ENCODE measurements around the gene SVIL.
"Not testable (repeated sequence)": the region's sequence is repeated elsewhere in the genome, so short reads cannot be mapped to it uniquely, and the experiment has no call there.

The SVIL gene

DNA sequence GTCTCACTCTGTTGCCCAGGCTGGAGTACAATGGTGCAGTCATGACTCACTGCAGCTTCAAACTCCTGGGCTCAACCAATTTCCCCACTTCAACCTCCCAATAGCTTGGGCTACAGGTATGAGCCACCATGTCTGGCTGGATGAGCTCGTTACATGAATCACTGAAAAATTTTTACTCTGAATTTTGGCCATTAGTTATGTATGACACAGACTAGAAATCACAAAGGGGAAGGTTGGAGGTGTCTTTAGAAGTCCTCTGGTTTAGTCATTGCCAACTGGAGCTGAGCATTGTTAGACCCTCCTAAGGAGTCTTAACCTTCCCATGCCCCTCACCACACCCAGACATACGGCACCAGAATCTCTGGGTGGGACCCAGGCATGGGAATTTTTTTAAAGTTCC, 34.7 kb downstream of the SVIL start:
- DNase-seq, result no peak

- DNase-seq, result no peak
These were observed 35.9 kb downstream of the SVIL start for GRCh38 chr10:29598851-29599311.

GRCh38 chr10:29596826-29597225, 37.9 kb downstream of the SVIL start:
- no peak for DNase-seq

- no peak for DNase-seq
These were observed 38.4 kb downstream of the SVIL start for GRCh38 chr10:29596356-29596755.

DNA sequence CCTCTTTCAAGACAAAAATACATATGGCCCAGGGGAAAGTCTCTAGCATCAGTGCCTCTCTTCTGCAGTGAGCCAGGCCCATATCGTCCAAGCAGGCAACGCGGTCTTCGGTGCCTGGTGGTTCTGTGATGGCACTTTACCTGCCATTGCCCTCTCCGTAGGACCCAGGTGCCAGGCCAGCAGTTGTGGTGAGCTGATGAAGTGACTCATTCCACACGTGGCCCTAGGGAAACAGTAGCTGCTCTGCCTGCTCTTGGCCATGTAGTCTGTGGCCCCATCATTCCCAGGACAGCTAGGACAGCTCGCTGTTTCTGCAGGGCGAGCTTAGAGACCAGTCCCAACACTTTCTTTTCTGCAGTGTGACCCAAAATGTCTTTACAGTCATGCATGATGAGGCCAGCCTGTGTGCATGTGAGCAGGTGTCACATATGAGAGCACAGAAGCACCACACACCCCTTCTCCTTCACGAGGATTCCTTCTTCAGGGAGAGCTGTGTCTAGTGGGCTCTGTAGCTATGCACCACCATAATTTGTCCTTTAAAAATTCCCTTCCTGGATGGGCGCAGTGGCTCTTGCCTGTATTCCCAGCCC, 39.0 kb downstream of the SVIL start:
- DNase-seq, result no peak

- DNase-seq, result no peak
These were observed 39.6 kb downstream of the SVIL start for GRCh38 chr10:29595146-29595545.

DNA sequence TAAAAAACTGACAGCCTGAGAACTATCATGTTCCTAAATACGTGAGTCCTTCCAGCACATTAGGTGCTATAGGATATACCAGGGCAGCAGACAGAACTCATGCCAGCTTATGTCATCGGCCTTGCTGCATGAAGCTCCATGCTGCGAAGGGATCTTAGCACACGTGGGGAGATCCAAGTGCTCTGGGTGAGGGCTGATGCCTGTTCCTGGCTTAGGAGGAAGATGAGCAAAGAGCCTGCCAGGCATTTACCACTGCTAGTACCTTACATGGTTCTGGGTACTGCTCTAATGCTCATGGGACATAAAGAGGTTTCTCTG, 43.2 kb downstream of the SVIL start:
- no peak for DNase-seq

DNA sequence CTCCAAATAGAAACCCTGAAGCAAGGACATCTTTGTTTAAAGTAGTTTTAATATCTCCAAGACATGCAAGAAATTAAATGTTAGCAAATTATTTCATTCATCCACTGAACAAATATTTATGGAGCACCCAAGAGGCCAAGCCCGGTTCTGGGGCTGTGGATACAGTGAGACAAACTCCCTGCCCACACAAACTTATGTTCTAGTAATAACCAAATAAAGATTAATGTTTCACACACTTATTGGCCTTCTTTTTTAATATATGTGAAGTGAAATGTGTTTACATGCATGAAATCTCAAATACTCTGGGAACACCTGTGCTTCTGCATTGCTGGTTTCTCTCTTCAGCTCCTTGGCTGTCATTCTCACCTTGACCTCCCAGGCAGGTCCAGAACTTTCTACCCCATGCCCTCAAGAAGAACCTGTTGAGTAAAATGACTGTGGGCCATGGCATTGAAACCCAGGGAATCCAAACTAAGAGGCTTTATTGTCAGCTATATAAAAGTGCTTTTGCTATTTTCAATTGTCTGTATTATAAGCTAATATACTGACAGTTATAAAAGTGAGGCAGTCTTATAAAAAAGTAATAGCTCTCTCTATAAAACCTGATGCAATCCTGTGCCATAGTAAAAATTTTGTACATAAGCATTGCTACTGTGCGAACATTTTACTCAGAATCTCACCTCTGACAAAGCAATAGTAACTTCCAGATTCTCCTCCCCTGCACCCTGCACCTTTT, 43.7 kb downstream of the SVIL start:
- no peak for DNase-seq

GRCh38 chr10:29588629-29589421, 45.9 kb downstream of the SVIL start:
- no peak for DNase-seq

- not testable (repeated sequence) for DNase-seq
These were observed 46.8 kb downstream of the SVIL start for GRCh38 chr10:29587750-29588628.

DNA sequence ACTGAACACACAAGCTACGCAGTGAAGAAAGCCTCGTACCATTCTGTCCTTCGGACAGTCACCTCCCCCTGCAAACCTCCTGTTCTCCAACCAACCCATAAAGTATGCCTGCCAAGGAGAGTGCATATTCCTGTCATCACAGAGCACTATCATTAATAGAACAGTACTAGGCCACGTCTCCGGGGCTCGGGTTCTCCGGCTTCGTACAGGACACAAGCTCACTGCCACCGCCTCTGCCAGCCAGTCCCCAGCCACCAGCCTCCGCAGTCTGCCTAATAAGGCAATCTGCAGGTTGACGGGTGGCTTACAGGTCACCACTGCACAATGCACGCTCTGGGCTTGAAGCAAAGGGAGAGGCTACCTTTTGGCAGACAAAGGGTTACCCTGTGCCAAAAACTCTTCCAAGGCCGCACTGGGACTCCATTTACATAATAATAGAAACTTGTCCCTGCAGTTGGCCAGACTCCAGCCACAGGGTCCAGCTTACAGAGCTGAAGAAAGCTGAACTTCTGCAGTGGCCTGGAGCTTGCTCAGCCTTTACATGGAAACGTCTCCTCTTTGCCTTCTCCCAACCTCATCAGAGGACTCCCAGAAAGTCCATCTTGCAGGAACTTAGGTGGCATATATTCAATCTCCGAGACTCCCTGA, 47.5 kb downstream of the SVIL start:
- DNase-seq, result not testable (repeated sequence)

DNA sequence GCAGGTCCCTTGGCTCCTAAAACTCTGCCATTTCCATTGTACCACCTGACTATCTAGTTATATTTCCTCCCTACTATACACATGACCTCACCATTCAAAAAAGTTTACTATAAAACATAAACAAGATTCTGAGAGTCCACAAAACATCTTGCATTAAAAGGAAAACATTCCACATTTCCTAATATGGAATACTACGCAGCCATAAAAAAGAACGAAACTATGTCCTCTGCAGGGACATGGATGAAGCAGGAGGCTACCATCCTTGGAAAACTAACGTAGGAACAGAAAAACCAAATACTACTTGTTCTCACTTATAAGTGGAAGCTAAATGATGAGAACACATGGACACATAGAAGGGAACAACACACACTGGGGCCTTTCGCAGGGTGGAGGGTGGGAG, 48.3 kb downstream of the SVIL start:
- DNase-seq, result no peak

DNA sequence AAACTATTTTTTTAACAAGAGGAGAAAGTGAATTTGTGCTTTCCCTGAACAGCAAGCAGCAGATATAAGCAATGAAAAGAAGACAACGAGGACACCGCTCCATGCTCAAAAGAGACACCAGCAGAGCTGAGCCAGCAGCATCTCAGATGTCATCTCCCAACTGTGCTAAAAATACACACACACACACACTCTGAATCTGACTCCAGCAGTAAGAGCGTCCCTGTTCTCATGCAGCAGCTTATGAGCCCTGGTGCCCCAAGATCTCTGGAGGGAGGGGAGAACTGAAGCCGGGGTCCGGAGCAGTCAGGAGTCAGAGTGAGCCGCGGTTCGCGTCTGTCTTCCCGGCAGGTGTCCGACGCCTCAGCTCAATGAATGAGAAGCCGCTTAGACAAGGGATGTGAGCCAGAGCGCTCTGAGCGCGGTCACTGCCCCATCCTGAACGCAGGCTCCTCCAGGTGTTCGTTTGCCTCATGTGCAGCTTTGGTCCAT, 49.2 kb downstream of the SVIL start:
- DNase-seq, result no peak

GRCh38 chr10:29584436-29584835, 50.3 kb downstream of the SVIL start:
- no peak for DNase-seq

DNA sequence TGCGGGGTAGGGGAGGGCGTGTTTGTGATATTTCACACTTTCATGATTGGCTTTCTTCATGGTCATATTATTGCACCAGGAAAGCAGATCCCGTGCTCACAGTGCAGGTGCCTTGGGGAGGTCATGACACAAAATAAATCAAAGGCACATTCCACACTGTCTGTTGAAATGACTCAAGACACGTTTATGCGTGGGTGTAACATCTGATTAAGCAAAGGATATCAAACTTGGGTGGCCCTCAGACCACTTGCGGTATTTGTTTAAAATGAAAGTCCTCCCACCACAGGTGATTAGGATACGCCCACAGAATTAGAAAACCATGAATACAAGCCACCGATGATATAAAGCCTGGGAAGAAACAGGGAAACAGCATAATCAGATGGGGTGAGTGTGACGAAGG, 51.1 kb downstream of the SVIL start:
- DNase-seq, result no peak

GRCh38 chr10:29582769-29583168, 52.0 kb downstream of the SVIL start:
- not testable (repeated sequence) for DNase-seq

DNA sequence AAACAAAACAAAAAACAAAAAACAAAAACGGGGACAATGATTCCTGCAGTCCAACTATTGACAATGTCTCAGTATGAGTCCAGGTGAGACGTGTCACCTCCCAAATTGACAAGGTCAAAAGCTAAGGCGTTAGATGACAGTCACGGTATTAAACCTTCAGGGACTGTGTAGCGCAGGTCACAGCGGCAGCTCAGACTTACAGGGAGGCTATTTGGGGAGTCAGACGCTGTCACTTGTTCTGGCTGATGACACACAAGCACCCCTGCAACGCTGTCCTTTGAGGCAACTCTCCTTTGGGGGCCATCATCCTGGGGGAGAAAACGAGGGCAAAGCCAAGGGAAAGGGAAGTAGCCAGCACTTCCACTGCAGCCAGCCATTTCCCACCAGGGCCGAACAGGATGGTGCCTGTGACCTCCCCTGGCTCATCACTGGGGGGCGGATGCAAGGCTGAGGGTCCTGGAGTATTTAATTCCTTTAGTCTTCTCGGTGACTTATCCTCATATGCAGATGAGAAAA, 55.3 kb downstream of the SVIL start:
- no peak for DNase-seq

GRCh38 chr10:29578457-29578856, 56.3 kb downstream of the SVIL start:
- DNase-seq, result no peak

- no peak for DNase-seq
These were observed 58.1 kb downstream of the SVIL start for GRCh38 chr10:29576681-29577080.

GRCh38 chr10:29575098-29575455, 59.7 kb downstream of the SVIL start:
- no peak for DNase-seq

GRCh38 chr10:29574212-29575097, 60.3 kb downstream of the SVIL start:
- DNase-seq, result not testable (repeated sequence)

Measured in activated naive CD4-positive, alpha-beta T cell treated with anti-CD3 and anti-CD28 coated beads, Interleukin-2, amount 50 U/mL, for 16 hours (primary cell).